Smooth muscle cell of the umbilical artery (primary cell): ENCODE measurements around the gene NLRP13. TPM values are rescaled to one million over a fixed set of nuclear protein-coding genes. Genes with fewer than 3 reads are reported as not detected.

Source experiments
- total RNA-seq: library from RNA; depleted of rRNA; stranded (reverse); fragments of >200 nt; gene quantifications from 2 replicates; pipeline ENCODE4 v1.2.3, GENCODE V29; 2014

Gene NLRP13, protein sequence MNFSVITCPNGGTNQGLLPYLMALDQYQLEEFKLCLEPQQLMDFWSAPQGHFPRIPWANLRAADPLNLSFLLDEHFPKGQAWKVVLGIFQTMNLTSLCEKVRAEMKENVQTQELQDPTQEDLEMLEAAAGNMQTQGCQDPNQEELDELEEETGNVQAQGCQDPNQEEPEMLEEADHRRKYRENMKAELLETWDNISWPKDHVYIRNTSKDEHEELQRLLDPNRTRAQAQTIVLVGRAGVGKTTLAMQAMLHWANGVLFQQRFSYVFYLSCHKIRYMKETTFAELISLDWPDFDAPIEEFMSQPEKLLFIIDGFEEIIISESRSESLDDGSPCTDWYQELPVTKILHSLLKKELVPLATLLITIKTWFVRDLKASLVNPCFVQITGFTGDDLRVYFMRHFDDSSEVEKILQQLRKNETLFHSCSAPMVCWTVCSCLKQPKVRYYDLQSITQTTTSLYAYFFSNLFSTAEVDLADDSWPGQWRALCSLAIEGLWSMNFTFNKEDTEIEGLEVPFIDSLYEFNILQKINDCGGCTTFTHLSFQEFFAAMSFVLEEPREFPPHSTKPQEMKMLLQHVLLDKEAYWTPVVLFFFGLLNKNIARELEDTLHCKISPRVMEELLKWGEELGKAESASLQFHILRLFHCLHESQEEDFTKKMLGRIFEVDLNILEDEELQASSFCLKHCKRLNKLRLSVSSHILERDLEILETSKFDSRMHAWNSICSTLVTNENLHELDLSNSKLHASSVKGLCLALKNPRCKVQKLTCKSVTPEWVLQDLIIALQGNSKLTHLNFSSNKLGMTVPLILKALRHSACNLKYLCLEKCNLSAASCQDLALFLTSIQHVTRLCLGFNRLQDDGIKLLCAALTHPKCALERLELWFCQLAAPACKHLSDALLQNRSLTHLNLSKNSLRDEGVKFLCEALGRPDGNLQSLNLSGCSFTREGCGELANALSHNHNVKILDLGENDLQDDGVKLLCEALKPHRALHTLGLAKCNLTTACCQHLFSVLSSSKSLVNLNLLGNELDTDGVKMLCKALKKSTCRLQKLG
- not detected in 2 replicates for total RNA-seq

DNA sequence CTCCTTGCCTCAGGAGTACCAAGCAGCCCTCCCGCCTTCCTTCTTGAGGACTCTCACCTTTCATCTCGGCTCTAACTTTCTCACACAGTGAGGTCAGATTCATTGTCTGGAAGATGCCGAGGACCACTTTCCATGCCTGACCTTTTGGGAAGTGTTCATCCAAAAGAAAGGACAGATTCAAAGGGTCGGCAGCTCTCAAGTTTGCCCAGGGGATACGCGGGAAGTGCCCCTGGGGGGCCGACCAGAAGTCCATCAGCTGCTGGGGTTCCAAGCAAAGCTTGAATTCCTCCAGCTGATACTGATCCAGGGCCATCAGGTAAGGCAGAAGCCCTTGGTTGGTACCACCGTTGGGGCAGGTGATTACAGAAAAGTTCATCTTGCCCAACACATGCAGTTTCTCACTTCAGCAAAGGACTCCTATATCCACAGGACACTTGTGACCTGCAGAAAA, at the start of gene NLRP13:
Gene NLRP13, minus strand, starts transcription at position 401 of the 451 bp plus-strand sequence. Its CDS starts 25 bp downstream, at position 376.

DNA sequence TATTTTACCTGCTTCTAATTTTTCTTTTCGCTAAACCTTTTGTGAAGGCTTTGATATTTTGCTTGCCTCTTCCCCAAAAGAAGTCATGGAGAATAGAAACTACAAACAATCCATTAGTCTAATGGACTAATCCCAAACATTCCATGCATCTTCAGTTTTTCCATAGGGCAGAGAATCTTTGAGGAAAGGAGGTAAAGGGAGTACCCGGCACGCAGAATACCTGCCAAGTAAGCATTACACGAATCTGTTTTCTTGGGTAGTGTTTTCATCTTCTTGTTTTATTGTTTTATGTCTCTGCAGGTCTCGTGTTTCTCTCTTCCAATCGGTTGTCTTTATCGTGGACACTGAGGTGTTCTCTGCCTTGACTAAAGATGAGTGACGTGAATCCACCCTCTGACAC, 15.4 kb upstream of the NLRP13 start, which contains the start of gene NLRP8:
Gene NLRP8, plus strand, starts transcription at position 301 of the 400 bp plus-strand sequence.

Other genes with a start within 250 kb of the NLRP13 start
- not detected in 2 replicates for gene NLRP9, start 193.9 kb downstream of the NLRP13 start, total RNA-seq
- not detected in 2 replicates for gene RFPL4A, start 173.2 kb downstream of the NLRP13 start, total RNA-seq
- not detected in 2 replicates for gene RFPL4AL1, start 163.2 kb downstream of the NLRP13 start, total RNA-seq
- gene NLRP11, start 100.3 kb downstream of the NLRP13 start, total RNA-seq: not detected in 2 replicates
- gene NLRP4, start 95.8 kb downstream of the NLRP13 start, total RNA-seq: not detected in 2 replicates
- gene NLRP8, start 15.5 kb upstream of the NLRP13 start, total RNA-seq: not detected in 2 replicates
- not detected in 2 replicates for gene NLRP5, start 54.4 kb upstream of the NLRP13 start, total RNA-seq
- 21.7 and 29.7 TPM in 2 replicates for gene ZNF787, start 189.0 kb upstream of the NLRP13 start, total RNA-seq
- 15.7 and 20.4 TPM in 2 replicates for gene ZNF444, start 209.0 kb upstream of the NLRP13 start, total RNA-seq
- gene GALP, start 243.7 kb upstream of the NLRP13 start, total RNA-seq: not detected in 2 replicates